K562 (cell line): ENCODE results near the gene MCCC1. TPM values are rescaled to one million over a fixed set of nuclear protein-coding genes. Genes with fewer than 3 reads are reported as not detected.

Experiments
- ATAC-seq: fragments of 200-7000 bp; cut with Tn5 transposase; 3 replicates; pipeline ENCODE4 v1.9.1; 2020; ENCODE audit warnings: moderate library complexity
- BruUV-seq: library from RNA; stranded (reverse); fragments of 400-500 nt; replicated peaks from 2 replicates; lab custom pipeline; 2021; lab: Mats Ljungman, UMichigan
- CTCF ChIA-PET: fragments of 300-600 bp; formaldehyde crosslinking; extraction: SDS; loops from one replicate; lab custom pipeline; 2021; ENCODE audit warnings: low intra/inter-chr PET ratio; lab: Yijun Ruan, JAX
- POLR2A ChIA-PET: fragments of 300-600, 350-650 bp; sonication (Branson Sonifier 250); formaldehyde crosslinking; extraction: SDS; loops from one replicate; lab custom pipeline; 2021; ENCODE audit warnings: antibody characterized with exemption, inconsistent platforms; lab: Yijun Ruan, JAX
- DNase-seq, 4 experiments: peaks; one replicate each; pipeline versions ENCODE4 v3.0.0 to v3.0.0-alpha.2; 2011 to 2018; ENCODE audit warnings: low spot score in 3 of 4, mixed read lengths in 3 of 4; ENCODE audit errors: extremely low read depth in 1 of 4
- FAIRE-seq: peaks from 2 replicates; lab custom pipeline; 2011; peaks lifted over from hg19 to GRCh38; lab: Jason Lieb, UNC
- H2AFZ ChIP-seq: 2 replicates; pipeline ENCODE4 v1.6.0; 2011; ENCODE audit warnings: low read depth, low read length, control low read depth, inconsistent platforms
- H3K27ac ChIP-seq: fragments of 200-600 bp; 3 replicates; pipeline ENCODE4 v1.8.0; 2011; ENCODE audit warnings: low read depth, mild to moderate bottlenecking, control low read depth, inconsistent platforms, low read length, moderate library complexity, mixed read lengths; ENCODE audit errors: extremely low read depth
- H3K27me3 ChIP-seq, 2 experiments: fragments of 300-600 bp in 1 of 2; 2 replicates in 1 of 2; 3 replicates in 1 of 2; pipeline versions ENCODE4 v1.6.0 to v1.8.0; 2011; ENCODE audit warnings: inconsistent platforms in 2 of 2, low read length in 2 of 2, mild to moderate bottlenecking in 1 of 2, mixed read lengths in 1 of 2, moderate library complexity in 1 of 2; ENCODE audit not compliant: control insufficient read depth in 2 of 2, insufficient read depth in 2 of 2
- H3K36me3 ChIP-seq: fragments of 300-600 bp; 3 replicates; pipeline ENCODE4 v1.8.0; 2011; ENCODE audit warnings: mild to moderate bottlenecking, low read length, inconsistent platforms; ENCODE audit not compliant: control insufficient read depth, insufficient read depth
- H3K4me1 ChIP-seq, 2 experiments: fragments of 200-600 bp in 1 of 2; replicated peaks in 1 of 2; 2 replicates in 1 of 2; 3 replicates in 1 of 2; pipeline versions ENCODE4 v1.5.1 to v1.8.0; 2011; ENCODE audit warnings: inconsistent platforms in 2 of 2, low read length in 2 of 2, mild to moderate bottlenecking in 1 of 2, mixed read lengths in 1 of 2, moderate library complexity in 1 of 2; ENCODE audit not compliant: control insufficient read depth in 2 of 2, insufficient read depth in 2 of 2
- H3K4me2 ChIP-seq: 2 replicates; pipeline ENCODE4 v1.6.1; 2011; ENCODE audit warnings: low read length, control low read depth, inconsistent platforms, mixed read lengths; ENCODE audit not compliant: insufficient read depth
- H3K4me3 ChIP-seq: fragments of 200-600 bp; sonication (generic), shearing (Covaris generic); 2 replicates; pipeline ENCODE4 v1.5.1; 2016; ENCODE audit warnings: control low read depth, inconsistent platforms
- H3K79me2 ChIP-seq: fragments of 200-600 bp; 3 replicates; pipeline ENCODE4 v1.8.0; 2011; ENCODE audit warnings: low read length, inconsistent platforms; ENCODE audit not compliant: control insufficient read depth, insufficient read depth
- H3K9ac ChIP-seq, 2 experiments: 2 replicates each; pipeline versions ENCODE4 v1.6.0 to v1.6.1; 2011; ENCODE audit warnings: low read depth in 2 of 2, low read length in 2 of 2, control low read depth in 1 of 2, inconsistent platforms in 1 of 2, mild to moderate bottlenecking in 1 of 2, mixed read lengths in 1 of 2; ENCODE audit not compliant: insufficient read depth in 1 of 2
- H3K9me1 ChIP-seq: one replicate; pipeline ENCODE4 v1.6.0; 2011; ENCODE audit warnings: inconsistent platforms, mild to moderate bottlenecking, low read length, moderate library complexity; ENCODE audit not compliant: control insufficient read depth, insufficient read depth
- H3K9me3 ChIP-seq: replicated peaks from 2 replicates; pipeline ENCODE4 v1.5.1; 2011; ENCODE audit warnings: low read depth, low read length, inconsistent platforms; ENCODE audit not compliant: control insufficient read depth, insufficient read depth
- H4K20me1 ChIP-seq: replicated peaks from 2 replicates; pipeline ENCODE4 v1.6.1; 2011; ENCODE audit warnings: low read length, inconsistent platforms, mixed read lengths; ENCODE audit not compliant: control insufficient read depth, insufficient read depth
- C11orf30 ChIP-seq: fragments of 450-650 bp; IDR thresholded peaks from 2 replicates; pipeline ENCODE4 v1.6.1; 2016; ENCODE audit warnings: low read depth, mild to moderate bottlenecking
- CBX1 ChIP-seq: sonication (generic); IDR thresholded peaks from 2 replicates; pipeline ENCODE4 v1.6.1; 2016; ENCODE audit warnings: antibody characterized with exemption, low read depth, mild to moderate bottlenecking
- NELFE ChIP-seq: IDR thresholded peaks from 2 replicates; pipeline ENCODE4 v1.6.1; 2011; ENCODE audit warnings: mild to moderate bottlenecking; ENCODE audit not compliant: insufficient read depth, insufficient read length
- WGBS: fragments of 100-300 bp; shearing (Covaris generic); methylation state at CpG from one replicate; pipeline ENCODE4 v1.1.6; 2016; ENCODE audit warnings: low coverage, mixed read lengths; ENCODE audit not compliant: insufficient coverage; ENCODE audit errors: missing lambda C conversion rate; 5-methylcytosine and 5-hydroxymethylcytosine counted together
- in situ Hi-C: fragments of 300-500 bp; cut with MboI; formaldehyde crosslinking; loops from 4 replicates; pipeline ENCODE4 v1.15.0; 2018; ENCODE audit warnings: inconsistent platforms, mixed read lengths
- intact Hi-C: fragments of 100-400 bp; cut with micrococcal nuclease; formaldehyde crosslinking; loops from 2 replicates; pipeline ENCODE4 v1.14.2; 2022
- polyA plus RNA-seq, 8 experiments: library from polyadenylated mRNA; depleted of rRNA in 4 of 8; stranded (reverse) in 5 of 8; unstranded in 3 of 8; fragments of >200 nt; fragmentation: Nextera tagmentation in 2 of 8; fragmentation: Illumina TruSeq in 1 of 8; extraction: Ambion mirVana in 2 of 8; extraction: Trizol in 1 of 8; gene quantifications; 2 replicates each; pipeline versions ENCODE4 v1.2.1 to v1.2.3, GENCODE V29; 2011 to 2014; ENCODE audit warnings: inconsistent platforms in 1 of 8, missing spikeins in 1 of 8
- total RNA-seq, 7 experiments: library from RNA; depleted of rRNA in 6 of 7; stranded (reverse); fragments of >200 nt in 6 of 7; fragmentation: Illumina TruSeq in 2 of 7; extraction: Trizol in 2 of 7; gene quantifications; 2 replicates each; pipeline versions ENCODE4 v1.2.1 to v1.2.3, GENCODE V29; 2011 to 2021; ENCODE audit warnings: low replicate concordance in 1 of 7
- TF ChIP-seq, protein P1 (sequence below): fragments of 250-450 bp; sonication (Bioruptor Pico); IDR thresholded peaks from 2 replicates; pipeline ENCODE4 v1.8.0; 2022; ENCODE audit warnings: moderate library complexity, mild to moderate bottlenecking, inconsistent platforms
- TF ChIP-seq, protein P2 (sequence below), 2 experiments: fragments of 450-650 bp in 1 of 2; sonication (generic) in 1 of 2; formaldehyde crosslinking in 1 of 2; IDR thresholded peaks; 2 replicates each; pipeline versions ENCODE4 v1.7.1 to v1.9.0; 2016 to 2022; ENCODE audit warnings: inconsistent platforms in 1 of 2, mild to moderate bottlenecking in 1 of 2, missing genetic modification reagents in 1 of 2

MCCC1 gene
- total and polyA plus RNA-seq, 9 of the 15 experiments (the other 6 are each of a cell fraction or from before 2014, with no cell fraction given), result 13.7 to 26.9 (median 23.0) TPM

DNA sequence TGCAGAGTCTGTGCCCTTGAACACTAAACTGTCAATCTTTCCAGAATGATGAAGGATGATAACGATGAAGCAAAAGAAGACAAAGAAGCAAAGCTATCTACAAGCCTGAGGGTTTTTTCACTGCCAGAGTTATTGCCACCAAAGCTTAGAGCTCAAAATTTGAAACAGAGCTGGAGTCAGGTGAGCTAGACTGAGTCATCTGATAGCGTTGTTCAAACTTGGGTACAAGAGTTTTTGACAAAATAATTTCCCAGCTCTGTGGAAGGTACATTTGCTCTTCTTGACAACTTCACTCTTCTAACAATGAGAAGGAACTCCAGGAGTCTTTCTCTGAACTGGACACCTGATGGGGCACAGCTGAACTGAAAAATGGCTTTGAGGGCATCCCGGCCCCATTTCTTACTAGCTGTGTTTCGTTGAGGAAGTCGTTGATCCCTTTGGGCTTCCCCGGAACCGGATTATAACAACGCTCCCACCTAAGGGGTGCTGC is 715 bp downstream of the MCCC1 start:
- FAIRE-seq (no peak), ATAC-seq (no peak; the same call in 2 of the 3 replicates), DNase-seq (no peak)
- no TSS peak for BruUV-seq
- H2AFZ ChIP-seq, result peak overlapping the region; percentile 91
- H3K9me1 ChIP-seq, result no peaks in the 10 kb centered on the region
- H3K9ac ChIP-seq, result peak overlapping the region; percentile 83 to 98
- peak overlapping the region; percentile 75 for H3K27ac ChIP-seq
- no peaks in the 10 kb centered on the region for H3K27me3 ChIP-seq
- CTCF ChIA-PET, result no interaction called here
- intact Hi-C loops (loop anchor here (5.0 to 10.0 kb wide), 3 partner anchors 176 to 304 kb away; partner anchors contain the start of gene ATP11B), in situ Hi-C loops (no loop called here)
- 0% methylated on average over 6 of the region's 8 CpGs for WGBS
- peak overlapping the region; percentile 83 for H3K4me3 ChIP-seq
- POLR2A ChIA-PET, result interaction anchor here (0.6 to 1.6 kb wide), 6 partner anchors 14 to 1084 kb away, joined by 3 to 12 read pairs (median 4); no protein-coding TSS in a partner anchor
- H3K36me3 ChIP-seq, result peaks cover 9% of the 10 kb centered on the region; the same call in 1 of the 3 replicates
- no peaks in the 10 kb centered on the region for H3K9me3 ChIP-seq
- no peaks in the 10 kb centered on the region for H4K20me1 ChIP-seq
- peaks cover 16% of the 10 kb centered on the region; the same call in 2 of the 3 replicates for H3K79me2 ChIP-seq
- peak overlapping the region; percentile 98 for H3K4me2 ChIP-seq
- H3K4me1 ChIP-seq, result peaks cover 5 to 13% of the 10 kb centered on the region in 2 experiments; a peak in 4 of 5 replicates
- TF ChIP-seq C11orf30 (no peak), NELFE (no peak), CBX1 (no peak)
- TF ChIP-seq, protein P1, sequence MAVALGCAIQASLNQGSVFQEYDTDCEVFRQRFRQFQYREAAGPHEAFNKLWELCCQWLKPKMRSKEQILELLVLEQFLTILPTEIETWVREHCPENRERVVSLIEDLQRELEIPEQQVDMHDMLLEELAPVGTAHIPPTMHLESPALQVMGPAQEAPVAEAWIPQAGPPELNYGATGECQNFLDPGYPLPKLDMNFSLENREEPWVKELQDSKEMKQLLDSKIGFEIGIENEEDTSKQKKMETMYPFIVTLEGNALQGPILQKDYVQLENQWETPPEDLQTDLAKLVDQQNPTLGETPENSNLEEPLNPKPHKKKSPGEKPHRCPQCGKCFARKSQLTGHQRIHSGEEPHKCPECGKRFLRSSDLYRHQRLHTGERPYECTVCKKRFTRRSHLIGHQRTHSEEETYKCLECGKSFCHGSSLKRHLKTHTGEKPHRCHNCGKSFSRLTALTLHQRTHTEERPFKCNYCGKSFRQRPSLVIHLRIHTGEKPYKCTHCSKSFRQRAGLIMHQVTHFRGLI (CRISPR knock-in tag), result no peak
- TF ChIP-seq, protein P2, sequence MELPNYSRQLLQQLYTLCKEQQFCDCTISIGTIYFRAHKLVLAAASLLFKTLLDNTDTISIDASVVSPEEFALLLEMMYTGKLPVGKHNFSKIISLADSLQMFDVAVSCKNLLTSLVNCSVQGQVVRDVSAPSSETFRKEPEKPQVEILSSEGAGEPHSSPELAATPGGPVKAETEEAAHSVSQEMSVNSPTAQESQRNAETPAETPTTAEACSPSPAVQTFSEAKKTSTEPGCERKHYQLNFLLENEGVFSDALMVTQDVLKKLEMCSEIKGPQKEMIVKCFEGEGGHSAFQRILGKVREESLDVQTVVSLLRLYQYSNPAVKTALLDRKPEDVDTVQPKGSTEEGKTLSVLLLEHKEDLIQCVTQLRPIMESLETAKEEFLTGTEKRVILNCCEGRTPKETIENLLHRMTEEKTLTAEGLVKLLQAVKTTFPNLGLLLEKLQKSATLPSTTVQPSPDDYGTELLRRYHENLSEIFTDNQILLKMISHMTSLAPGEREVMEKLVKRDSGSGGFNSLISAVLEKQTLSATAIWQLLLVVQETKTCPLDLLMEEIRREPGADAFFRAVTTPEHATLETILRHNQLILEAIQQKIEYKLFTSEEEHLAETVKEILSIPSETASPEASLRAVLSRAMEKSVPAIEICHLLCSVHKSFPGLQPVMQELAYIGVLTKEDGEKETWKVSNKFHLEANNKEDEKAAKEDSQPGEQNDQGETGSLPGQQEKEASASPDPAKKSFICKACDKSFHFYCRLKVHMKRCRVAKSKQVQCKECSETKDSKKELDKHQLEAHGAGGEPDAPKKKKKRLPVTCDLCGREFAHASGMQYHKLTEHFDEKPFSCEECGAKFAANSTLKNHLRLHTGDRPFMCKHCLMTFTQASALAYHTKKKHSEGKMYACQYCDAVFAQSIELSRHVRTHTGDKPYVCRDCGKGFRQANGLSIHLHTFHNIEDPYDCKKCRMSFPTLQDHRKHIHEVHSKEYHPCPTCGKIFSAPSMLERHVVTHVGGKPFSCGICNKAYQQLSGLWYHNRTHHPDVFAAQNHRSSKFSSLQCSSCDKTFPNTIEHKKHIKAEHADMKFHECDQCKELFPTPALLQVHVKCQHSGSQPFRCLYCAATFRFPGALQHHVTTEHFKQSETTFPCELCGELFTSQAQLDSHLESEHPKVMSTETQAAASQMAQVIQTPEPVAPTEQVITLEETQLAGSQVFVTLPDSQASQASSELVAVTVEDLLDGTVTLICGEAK (IDR thresholded peaks at IDR 0.05), result 0 out of 2 replicates have a peak, but pooled peaks have one; percentile 14
- TF ChIP-seq, protein P2 (CRISPR knock-in tag; IDR thresholded peaks at IDR 0.05), result no peak
